Tibial nerve (tissue), 4 donors: ENCODE measurements around the gene PPFIBP1. TPM values are rescaled to one million over a fixed set of nuclear protein-coding genes. Genes with fewer than 3 reads are reported as not detected.

Source experiments
- DNase-seq, 2 donors: peaks; one replicate each; pipeline ENCODE4 v3.0.0-alpha.2; 2019; ENCODE audit warnings: low spot score in 2 of 2
- H3K27ac ChIP-seq, 4 donors: fragments of 200-600 bp; sonication (generic) in 3 of 4; one replicate each; pipeline ENCODE4 v1.5.1; 2017 to 2019; ENCODE audit warnings: mild to moderate bottlenecking in 1 of 4
- H3K27me3 ChIP-seq, 2 donors: fragments of 200-600 bp; sonication (generic) in 1 of 2; one replicate each; pipeline versions ENCODE4 v1.5.1 to v1.6.0; 2017 to 2019
- H3K36me3 ChIP-seq, 3 donors: fragments of 200-600 bp; sonication (generic); one replicate each; pipeline ENCODE4 v1.5.1; 2018 to 2019
- H3K4me1 ChIP-seq, 4 donors: fragments of 200-600 bp; sonication (generic) in 3 of 4; one replicate each; pipeline ENCODE4 v1.5.1; 2017 to 2019
- H3K4me3 ChIP-seq, 4 donors: fragments of 200-600 bp; sonication (generic) in 3 of 4; one replicate each; pipeline ENCODE4 v1.5.1; 2017 to 2019; ENCODE audit warnings: mild to moderate bottlenecking in 1 of 4, moderate library complexity in 1 of 4
- H3K9me3 ChIP-seq, 4 donors: fragments of 200-600 bp; sonication (generic) in 3 of 4; one replicate each; pipeline ENCODE4 v1.5.1; 2017 to 2019
- CTCF ChIP-seq, 5 experiments: fragments of 200-600 bp in 3 of 5; fragments of 450-650 bp in 2 of 5; sonication (generic) in 3 of 5; IDR thresholded peaks; one replicate each; pipeline ENCODE4 v1.5.1; 2016 to 2019; ENCODE audit warnings: antibody characterized with exemption in 5 of 5, mild to moderate bottlenecking in 3 of 5, moderate library complexity in 2 of 5
- EP300 ChIP-seq, 2 donors: sonication (generic); formaldehyde crosslinking; IDR thresholded peaks; one replicate each; pipeline ENCODE4 v1.6.1; 2017; ENCODE audit warnings: antibody characterized with exemption in 2 of 2, mild to moderate bottlenecking in 1 of 2
- POLR2A ChIP-seq, 2 donors: fragments of 450-650 bp; IDR thresholded peaks; one replicate each; pipeline ENCODE4 v1.6.1; 2017; ENCODE audit warnings: antibody characterized with exemption in 2 of 2, mild to moderate bottlenecking in 2 of 2, moderate library complexity in 2 of 2
- WGBS, 2 donors: methylation state at CpG; one replicate each; pipeline ENCODE4 v1.1.5; 2018; 5-methylcytosine and 5-hydroxymethylcytosine counted together
- total RNA-seq, 4 donors: library from RNA; depleted of rRNA; stranded (reverse); fragments of >200 nt; gene quantifications; one replicate each; pipeline ENCODE4 v1.1.0, GENCODE V29; 2016

The PPFIBP1 gene
- total RNA-seq, 4 donors from 2014 or later, result 56.9 to 110 (median 72.5) TPM

GRCh38 chr12:27693403-27693802, 169.4 kb downstream of the PPFIBP1 start:
- no peak for DNase-seq
- no peak for TF ChIP-seq EP300 (IDR thresholded peaks at IDR 0.05)
- no peak overlapping the region for H3K27ac ChIP-seq
- H3K27me3 ChIP-seq, result no peaks in the 10 kb centered on the region
- 89 to 93% methylated on average over 2 of the region's 2 CpGs for WGBS, 2 donors
- H3K36me3 ChIP-seq, result peaks cover 0 to 83% (median 5%) of the 10 kb centered on the region in 3 donors
- H3K9me3 ChIP-seq, result no peaks in the 10 kb centered on the region
- H3K4me3 ChIP-seq, result no peak overlapping the region
- H3K4me1 ChIP-seq, result no peaks in the 10 kb centered on the region

- peaks cover 0 to 60% (median 0%) of the 10 kb centered on the region in 3 donors for H3K36me3 ChIP-seq
- no peak for DNase-seq
- H3K27ac ChIP-seq, result no peak overlapping the region
- no peaks in the 10 kb centered on the region for H3K27me3 ChIP-seq
- no peak for TF ChIP-seq CTCF (IDR thresholded peaks at IDR 0.05)
- no peak for TF ChIP-seq EP300 (IDR thresholded peaks at IDR 0.05)
- TF ChIP-seq POLR2A (IDR thresholded peaks at IDR 0.05), result no peak
- no peak overlapping the region for H3K4me3 ChIP-seq
- 81 to 85% methylated on average over 6 of the region's 6 CpGs for WGBS, 2 donors
- H3K4me1 ChIP-seq, result no peaks in the 10 kb centered on the region
- no peaks in the 10 kb centered on the region for H3K9me3 ChIP-seq
These were observed 171.7 kb downstream of the PPFIBP1 start for GRCh38 chr12:27695556-27696292.

DNA sequence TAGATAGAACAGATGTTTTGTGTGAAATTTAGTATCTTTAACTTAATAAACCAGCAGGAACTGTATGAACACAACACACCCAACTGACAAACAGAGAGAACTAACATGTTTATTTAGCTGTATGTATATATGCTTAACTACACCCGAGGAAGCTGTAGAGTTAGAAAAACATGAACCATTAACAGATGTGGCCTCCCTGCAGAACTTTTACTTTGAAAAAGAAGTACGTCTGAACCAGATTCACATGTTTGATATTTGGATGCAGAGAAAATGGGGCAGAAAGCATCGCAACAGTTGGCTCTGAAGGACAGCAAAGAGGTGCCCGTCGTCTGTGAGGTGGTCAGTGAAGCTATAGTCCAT, 172.3 kb downstream of the PPFIBP1 start, which contains the start of gene REP15:
Gene REP15 (plus strand): TSS at position 155 of the 360 bp plus-strand sequence. CDS start 116 bp downstream, at position 271.
- Histone ChIP-seq H3K4me1 (no peaks in the 10 kb centered on the region), H3K27me3 (no peaks in the 10 kb centered on the region), H3K4me3 (no peak within 1 kb of the TSS), H3K9me3 (no peaks in the 10 kb centered on the region), H3K36me3 (peaks cover 0 to 54% (median 0%) of the 10 kb centered on the region in 3 donors), H3K27ac (no peak within 1 kb of the TSS)
- 67 to 74% methylated on average over 5 of the region's 5 CpGs for WGBS, 2 donors
- no peak for TF ChIP-seq EP300 (IDR thresholded peaks at IDR 0.05)
- TF ChIP-seq POLR2A (IDR thresholded peaks at IDR 0.05), result no peak
- TF ChIP-seq CTCF (IDR thresholded peaks at IDR 0.05), result no peak
- DNase-seq, result no peak

DNA sequence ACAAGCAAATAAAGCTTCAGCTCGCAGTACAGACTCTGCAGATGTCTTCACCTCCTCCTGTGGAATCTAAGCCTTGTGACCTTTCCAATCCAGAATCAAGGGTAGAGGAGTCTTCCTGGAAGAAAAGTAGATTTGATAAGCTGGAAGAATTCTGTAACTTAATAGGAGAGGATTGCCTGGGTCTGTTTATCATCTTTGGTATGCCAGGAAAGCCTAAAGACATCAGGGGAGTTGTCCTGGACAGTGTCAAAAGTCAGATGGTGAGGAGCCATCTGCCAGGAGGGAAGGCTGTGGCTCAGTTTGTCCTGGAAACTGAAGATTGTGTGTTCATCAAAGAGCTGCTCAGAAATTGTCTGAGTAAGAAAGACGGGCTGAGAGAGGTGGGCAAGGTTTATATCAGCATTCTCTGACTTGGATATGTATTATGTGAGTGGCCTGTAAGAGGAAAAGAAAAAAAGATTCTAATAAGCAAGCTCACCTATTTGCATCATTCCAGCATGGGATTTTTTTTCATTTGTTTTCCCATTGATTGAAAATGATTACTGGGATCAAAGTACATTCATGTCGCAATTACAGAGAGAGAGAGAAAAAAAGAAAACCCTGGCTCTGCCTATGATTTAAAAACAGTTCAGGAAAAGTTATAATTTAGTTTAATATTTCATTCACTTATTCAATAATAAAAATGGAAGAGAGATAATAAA, 173.0 kb downstream of the PPFIBP1 start:
- no peak for DNase-seq
- H3K27me3 ChIP-seq, result no peaks in the 10 kb centered on the region
- no peaks in the 10 kb centered on the region for H3K9me3 ChIP-seq
- TF ChIP-seq CTCF (IDR thresholded peaks at IDR 0.05), result no peak
- TF ChIP-seq EP300 (IDR thresholded peaks at IDR 0.05), result no peak
- WGBS, 2 donors, result 76 to 88% methylated on average over 3 of the region's 3 CpGs
- no peak overlapping the region for H3K4me3 ChIP-seq
- peaks cover 0 to 47% (median 0%) of the 10 kb centered on the region in 3 donors for H3K36me3 ChIP-seq
- H3K27ac ChIP-seq, result no peak overlapping the region
- no peaks in the 10 kb centered on the region for H3K4me1 ChIP-seq

- Histone ChIP-seq H3K36me3 (no peaks in the 10 kb centered on the region), H3K9me3 (no peaks in the 10 kb centered on the region), H3K27ac (no peak overlapping the region), H3K4me1 (no peaks in the 10 kb centered on the region), H3K4me3 (no peak overlapping the region), H3K27me3 (no peaks in the 10 kb centered on the region)
- DNase-seq, result peak; percentile 34 to 91
- 4 to 6% methylated on average over 4 of the region's 4 CpGs for WGBS, 2 donors
- TF ChIP-seq EP300 (IDR thresholded peaks at IDR 0.05), result no peak
- TF ChIP-seq CTCF (IDR thresholded peaks at IDR 0.05), result peak; percentile 55 to 74 (median 62)
These were observed 179.9 kb downstream of the PPFIBP1 start for GRCh38 chr12:27703720-27704452.
